HUES64 (cell line): ENCODE measurements around the gene TPRA1.
A peak's percentile ranks its signal among the peaks of the same experiment; 100 is the strongest.

Experiments used
- H3K27ac ChIP-seq: 2 replicates; pipeline ENCODE4 v1.7.0; 2013; ENCODE audit warnings: low read depth, low read length, inconsistent platforms
- H3K27me3 ChIP-seq: 2 replicates; pipeline ENCODE4 v1.6.1; 2013; ENCODE audit warnings: mild to moderate bottlenecking, low read length; ENCODE audit not compliant: insufficient read depth
- H3K36me3 ChIP-seq: 2 replicates; pipeline ENCODE4 v1.6.1; 2013; ENCODE audit warnings: mild to moderate bottlenecking, low read length; ENCODE audit not compliant: insufficient read depth
- H3K4me1 ChIP-seq: 2 replicates; pipeline ENCODE4 v1.6.1; 2013; ENCODE audit warnings: mild to moderate bottlenecking, low read length, moderate library complexity; ENCODE audit not compliant: insufficient read depth
- H3K4me3 ChIP-seq: 2 replicates; pipeline ENCODE4 v1.5.1; 2013; ENCODE audit warnings: mild to moderate bottlenecking, low read length, moderate library complexity
- H3K9ac ChIP-seq: 2 replicates; pipeline ENCODE4 v1.6.1; 2013; ENCODE audit warnings: mild to moderate bottlenecking, low read depth, low read length
- H3K9me3 ChIP-seq: 2 replicates; pipeline ENCODE4 v1.6.1; 2013; ENCODE audit warnings: low read depth, low read length; ENCODE audit not compliant: insufficient read depth
- WGBS: fragments of 150-250, 120-280 bp; methylation state at CpG from one replicate; pipeline ENCODE4 v1.1.7; 2013; ENCODE audit warnings: missing lambda C conversion rate; 5-methylcytosine and 5-hydroxymethylcytosine counted together

Gene TPRA1

GRCh38 chr3:127550468-127551157, 39.9 kb downstream of the TPRA1 start:
- H3K9me3 ChIP-seq = no peaks in the 10 kb centered on the region
- H3K4me3 ChIP-seq = no peak overlapping the region
- no peaks in the 10 kb centered on the region for H3K4me1 ChIP-seq
- H3K27ac ChIP-seq = no peak overlapping the region
- no peak overlapping the region for H3K9ac ChIP-seq
- 75% methylated on average over 8 of the region's 9 CpGs for WGBS
- peaks cover 5% of the 10 kb centered on the region; the same call in 1 of the 2 replicates for H3K27me3 ChIP-seq
- no peaks in the 10 kb centered on the region for H3K36me3 ChIP-seq

DNA sequence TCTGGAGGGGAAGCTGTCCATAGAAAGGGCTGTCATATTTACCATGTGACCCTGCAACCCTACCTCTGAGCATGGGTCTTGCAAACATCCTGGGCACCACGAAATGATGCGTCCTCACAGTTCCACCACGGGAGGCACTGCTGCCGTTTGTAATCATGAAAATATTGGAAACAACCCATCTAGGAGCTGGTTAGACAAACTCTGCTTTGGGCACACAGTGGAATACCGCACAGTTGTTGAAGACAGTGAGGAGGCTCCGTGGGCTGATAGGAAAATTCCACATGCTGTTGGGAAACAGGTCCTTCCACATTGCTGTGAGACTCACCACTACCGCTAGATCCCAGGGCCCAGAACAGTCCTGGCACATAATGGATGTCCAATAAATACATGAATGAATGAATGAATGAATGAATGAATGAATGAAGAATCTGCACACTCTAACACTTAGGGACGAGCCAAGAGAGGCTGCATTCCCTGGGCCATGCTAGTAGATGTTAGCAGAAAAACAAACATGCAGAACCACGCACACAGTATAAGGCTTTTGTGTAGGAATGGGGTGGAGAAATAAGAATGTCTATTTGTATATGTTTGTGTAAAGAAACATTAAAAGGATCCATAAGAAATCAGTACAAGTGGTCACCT, 40.6 kb downstream of the TPRA1 start:
- Histone ChIP-seq H3K4me1 (no peaks in the 10 kb centered on the region), H3K9me3 (no peaks in the 10 kb centered on the region), H3K27ac (no peak overlapping the region), H3K9ac (no peak overlapping the region), H3K27me3 (peaks cover 5% of the 10 kb centered on the region; the same call in 1 of the 2 replicates), H3K36me3 (no peaks in the 10 kb centered on the region), H3K4me3 (no peak overlapping the region)
- WGBS = 86% methylated on average over 9 of the region's 9 CpGs

- Histone ChIP-seq H3K36me3 (no peaks in the 10 kb centered on the region), H3K9me3 (no peaks in the 10 kb centered on the region), H3K27ac (no peak overlapping the region), H3K4me1 (no peaks in the 10 kb centered on the region), H3K9ac (peak overlapping the region; percentile 62), H3K4me3 (peak overlapping the region; percentile 75), H3K27me3 (peaks cover 5% of the 10 kb centered on the region; the same call in 1 of the 2 replicates)
- WGBS = 6% methylated on average over 40 of the region's 42 CpGs
Observed at GRCh38 chr3:127547761-127548605, 42.5 kb downstream of the TPRA1 start.

GRCh38 chr3:127546970-127547733, 43.4 kb downstream of the TPRA1 start:
- Histone ChIP-seq H3K9ac (no peak overlapping the region), H3K4me3 (peak overlapping the region; percentile 75)

DNA sequence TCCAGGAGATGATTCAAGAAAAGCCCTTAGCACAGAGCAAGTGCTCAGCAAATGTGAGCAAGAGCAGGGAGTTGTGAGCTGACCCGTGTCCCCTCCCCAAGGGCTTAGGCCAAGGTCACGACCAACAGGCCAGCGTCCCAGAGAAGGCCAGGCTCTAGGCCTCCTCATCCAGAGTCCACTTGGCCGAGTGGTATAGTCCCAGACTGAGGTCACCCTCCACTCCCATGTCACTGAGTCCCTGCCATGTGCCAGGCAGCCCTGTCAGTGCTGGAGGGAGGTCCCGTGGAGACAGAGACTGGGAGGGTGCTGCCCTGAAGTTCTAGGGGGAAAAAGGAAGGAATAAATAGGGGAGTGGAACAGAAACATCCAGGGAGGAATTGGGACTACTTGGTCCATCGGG, 44.0 kb downstream of the TPRA1 start:
- 81% methylated on average over 6 of the region's 6 CpGs for WGBS
- Histone ChIP-seq H3K9ac (no peak overlapping the region), H3K36me3 (no peaks in the 10 kb centered on the region), H3K27me3 (peaks cover 5% of the 10 kb centered on the region; the same call in 1 of the 2 replicates), H3K27ac (no peak overlapping the region), H3K4me3 (no peak overlapping the region; the same call in 1 of the 2 replicates), H3K4me1 (no peaks in the 10 kb centered on the region), H3K9me3 (no peaks in the 10 kb centered on the region)

More at GRCh38 chr3:127546970-127547733, 43.4 kb downstream of the TPRA1 start:
- 5% methylated on average over 24 of the region's 24 CpGs for WGBS
- Histone ChIP-seq H3K27me3 (peaks cover 5% of the 10 kb centered on the region; the same call in 1 of the 2 replicates), H3K9me3 (no peaks in the 10 kb centered on the region), H3K27ac (no peak overlapping the region), H3K36me3 (no peaks in the 10 kb centered on the region), H3K4me1 (no peaks in the 10 kb centered on the region)

GRCh38 chr3:127545711-127546457, 44.6 kb downstream of the TPRA1 start:
- no peak overlapping the region for H3K27ac ChIP-seq
- no peak overlapping the region for H3K9ac ChIP-seq
- no peaks in the 10 kb centered on the region for H3K9me3 ChIP-seq
- peaks cover 5% of the 10 kb centered on the region; the same call in 1 of the 2 replicates for H3K27me3 ChIP-seq
- WGBS = 90% methylated on average over 14 of the region's 14 CpGs
- no peaks in the 10 kb centered on the region for H3K4me1 ChIP-seq
- no peaks in the 10 kb centered on the region for H3K36me3 ChIP-seq
- no peak overlapping the region for H3K4me3 ChIP-seq

- WGBS = 93% methylated on average over 8 of the region's 8 CpGs
- Histone ChIP-seq H3K4me1 (no peaks in the 10 kb centered on the region), H3K36me3 (no peaks in the 10 kb centered on the region), H3K4me3 (no peak overlapping the region), H3K27me3 (peaks cover 5% of the 10 kb centered on the region; the same call in 1 of the 2 replicates), H3K9ac (no peak overlapping the region), H3K27ac (no peak overlapping the region), H3K9me3 (no peaks in the 10 kb centered on the region)
Observed at GRCh38 chr3:127545216-127545615, 45.3 kb downstream of the TPRA1 start.

DNA sequence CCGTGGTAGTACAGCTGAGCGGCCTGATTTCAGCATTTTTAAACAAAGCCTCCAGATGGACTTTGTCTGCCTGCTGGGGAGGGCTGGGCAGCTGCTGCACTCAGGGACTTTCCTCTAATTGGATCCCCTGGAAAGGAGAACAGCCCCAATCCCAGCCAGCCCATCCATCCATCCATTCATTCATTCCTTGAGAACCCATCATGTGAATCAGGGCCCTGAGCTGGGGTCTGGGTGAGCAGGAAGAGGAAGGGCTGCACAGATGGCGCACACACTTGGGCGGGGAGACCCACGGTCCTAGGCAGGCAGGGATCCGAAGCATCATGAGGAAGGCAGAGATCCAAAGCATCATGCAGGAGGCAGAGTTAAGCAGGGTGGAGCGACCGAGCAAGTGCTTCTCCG, 45.7 kb downstream of the TPRA1 start:
- no peaks in the 10 kb centered on the region for H3K9me3 ChIP-seq
- H3K27ac ChIP-seq = no peak overlapping the region
- H3K4me1 ChIP-seq = no peaks in the 10 kb centered on the region
- H3K36me3 ChIP-seq = no peaks in the 10 kb centered on the region
- 88% methylated on average over 9 of the region's 9 CpGs for WGBS
- no peak overlapping the region for H3K9ac ChIP-seq
- H3K27me3 ChIP-seq = peaks cover 5% of the 10 kb centered on the region; the same call in 1 of the 2 replicates
- H3K4me3 ChIP-seq = no peak overlapping the region

DNA sequence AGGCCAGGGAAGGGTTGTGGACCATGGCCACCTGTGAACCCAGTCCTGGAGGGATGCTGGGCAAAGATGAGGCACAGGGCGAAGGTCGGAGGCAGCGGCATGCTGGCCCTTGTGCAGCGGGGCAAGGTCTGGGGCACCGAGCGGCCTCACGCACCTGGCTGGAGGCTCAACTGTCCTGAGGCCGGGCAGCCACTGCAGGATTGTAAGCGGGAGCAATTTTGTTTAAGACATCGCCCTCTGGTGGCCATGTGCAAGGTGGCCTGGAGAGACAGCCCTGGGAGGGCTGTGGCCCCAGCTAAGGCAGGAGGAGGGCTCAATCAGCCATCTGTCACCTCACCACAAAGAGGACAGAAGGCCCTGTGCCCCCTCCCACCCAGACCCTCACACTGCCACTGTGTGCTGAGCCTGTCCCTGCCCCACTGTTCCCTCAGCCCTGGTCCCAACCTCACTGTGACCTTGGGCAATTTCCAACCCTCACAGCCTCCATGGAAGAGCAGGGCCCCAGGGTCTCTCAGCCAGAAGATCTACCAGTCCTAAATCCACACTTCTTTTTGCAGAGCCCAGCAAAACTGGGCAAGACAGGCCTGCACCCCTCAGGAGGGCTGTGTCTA, 46.2 kb downstream of the TPRA1 start:
- Histone ChIP-seq H3K36me3 (no peaks in the 10 kb centered on the region), H3K4me3 (no peak overlapping the region), H3K4me1 (no peaks in the 10 kb centered on the region), H3K9ac (no peak overlapping the region), H3K27ac (no peak overlapping the region), H3K9me3 (no peaks in the 10 kb centered on the region), H3K27me3 (peaks cover 5% of the 10 kb centered on the region; the same call in 1 of the 2 replicates)
- WGBS = 39% methylated on average over 10 of the region's 10 CpGs

DNA sequence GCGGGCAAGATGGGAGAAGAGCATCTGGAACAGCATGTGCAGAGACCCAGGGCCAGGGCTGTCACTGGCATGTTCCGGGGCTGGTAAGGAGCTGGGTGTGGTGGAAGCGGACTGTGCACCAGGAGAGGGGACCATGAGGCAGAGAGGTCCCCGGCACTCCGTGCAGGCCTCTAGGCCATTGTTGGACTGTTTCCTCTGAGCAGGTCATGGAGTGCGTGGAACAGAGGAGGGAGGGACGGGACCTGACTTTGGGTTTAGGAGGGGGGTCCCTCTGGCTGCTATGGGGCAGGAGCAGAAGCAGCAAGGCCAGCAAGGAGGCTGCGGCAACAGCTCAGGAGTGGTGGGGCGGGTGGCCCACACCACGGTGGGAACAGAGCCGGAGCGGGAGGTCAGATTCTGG, 47.1 kb downstream of the TPRA1 start:
- Histone ChIP-seq H3K27me3 (peaks cover 3% of the 10 kb centered on the region; the same call in 1 of the 2 replicates), H3K9ac (no peak overlapping the region), H3K36me3 (no peaks in the 10 kb centered on the region), H3K27ac (no peak overlapping the region), H3K4me3 (no peak overlapping the region), H3K9me3 (no peaks in the 10 kb centered on the region), H3K4me1 (no peaks in the 10 kb centered on the region)
- WGBS = 92% methylated on average over 12 of the region's 12 CpGs
